NCI-H1436 treated with DMSO at 0.1 percent for 48 hours (cell line): ENCODE results near the gene KRTAP4-11.
"Not testable (repeated sequence)": the region's sequence is repeated elsewhere in the genome, so short reads cannot be mapped to it uniquely, and the experiment has no call there.

Experiments
- DNase-seq: peaks from one replicate; lab custom pipeline; 2025; lab: John Stamatoyannopoulos, UW

Gene KRTAP4-11

GRCh38 chr17:41117846-41118386 lies at the start of gene KRTAP4-11:
KRTAP4-11 (minus strand) TSS chr17:41118373; CDS start chr17:41118315, 58 bp downstream.
- DNase-seq = not testable (repeated sequence)

- no peak for DNase-seq
Observed at GRCh38 chr17:41167561-41167960, 49.4 kb upstream of the KRTAP4-11 start.

GRCh38 chr17:41163828-41164227 lies 45.7 kb upstream of the KRTAP4-11 start:
- DNase-seq = no peak

GRCh38 chr17:41160648-41161047 lies 42.5 kb upstream of the KRTAP4-11 start, which contains the start of gene KRTAP4-4:
KRTAP4-4 (minus strand) TSS chr17:41160748; CDS start chr17:41160691, 57 bp downstream.
- DNase-seq = no peak

GRCh38 chr17:41160190-41160589 lies 42.0 kb upstream of the KRTAP4-11 start:
- not testable (repeated sequence) for DNase-seq

GRCh38 chr17:41153856-41154255 lies 35.7 kb upstream of the KRTAP4-11 start:
- DNase-seq = no peak

- DNase-seq = no peak
Observed at GRCh38 chr17:41151525-41151924, 33.4 kb upstream of the KRTAP4-11 start.

- DNase-seq = no peak
Observed at GRCh38 chr17:41150026-41150425, 31.9 kb upstream of the KRTAP4-11 start.

- no peak for DNase-seq
Observed at GRCh38 chr17:41149652-41149985, 31.4 kb upstream of the KRTAP4-11 start, which contains the start of gene KRTAP4-5. KRTAP4-5 (minus strand) TSS chr17:41149825; CDS start chr17:41149767, 58 bp downstream.

GRCh38 chr17:41148971-41149651 lies 30.9 kb upstream of the KRTAP4-11 start:
- DNase-seq = not testable (repeated sequence)

GRCh38 chr17:41147531-41148204 lies 29.5 kb upstream of the KRTAP4-11 start:
- no peak for DNase-seq

GRCh38 chr17:41145261-41145660 lies 27.1 kb upstream of the KRTAP4-11 start:
- no peak for DNase-seq

GRCh38 chr17:41144846-41145245 lies 26.7 kb upstream of the KRTAP4-11 start:
- DNase-seq = no peak

GRCh38 chr17:41141361-41141760 lies 23.2 kb upstream of the KRTAP4-11 start:
- DNase-seq = no peak

GRCh38 chr17:41140360-41141131 lies 22.4 kb upstream of the KRTAP4-11 start, which contains the start of gene KRTAP4-6:
KRTAP4-6 (minus strand) TSS chr17:41140544; CDS start chr17:41140487, 57 bp downstream.
- DNase-seq = no peak

- not testable (repeated sequence) for DNase-seq
Observed at GRCh38 chr17:41139865-41140264, 21.7 kb upstream of the KRTAP4-11 start.

GRCh38 chr17:41133880-41134735 lies 15.9 kb upstream of the KRTAP4-11 start:
- DNase-seq = no peak

- no peak for DNase-seq
Observed at GRCh38 chr17:41131979-41132378, 13.8 kb upstream of the KRTAP4-11 start.

- DNase-seq = no peak
Observed at GRCh38 chr17:41127371-41127770, 9.2 kb upstream of the KRTAP4-11 start.

GRCh38 chr17:41126412-41126811 lies 8.2 kb upstream of the KRTAP4-11 start:
- no peak for DNase-seq

GRCh38 chr17:41125064-41125463 lies 6.9 kb upstream of the KRTAP4-11 start:
- no peak for DNase-seq
